ENCODE data around the gene ERBB2.

GRCh38 chr17:39660397-39661385, 39.2 kb upstream of the ERBB2 start:
- no peak for TF ChIP-seq CTCF (IDR thresholded peaks at IDR 0.05; ENCODE audit: low read depth, low read length)
- TF ChIP-seq POLR2A (IDR thresholded peaks at IDR 0.05; ENCODE audit: extremely low read depth, insufficient read length) = no peak
- no peak for TF ChIP-seq MYC (IDR thresholded peaks at IDR 0.05; ENCODE audit: low read depth, low read length)
- no peak for TF ChIP-seq MAX (IDR thresholded peaks at IDR 0.05; ENCODE audit: low read depth, low read length)
